ENCODE results near the gene CDC42EP2. TPM values are rescaled to one million over a fixed set of nuclear protein-coding genes. Genes with fewer than 3 reads are reported as not detected.

Gene CDC42EP2
- total and polyA plus RNA-seq, 2 of the 13 experiments (the other 11 are each of a cell fraction or from before 2014, with no cell fraction given): 2.3 to 7.1 TPM

DNA sequence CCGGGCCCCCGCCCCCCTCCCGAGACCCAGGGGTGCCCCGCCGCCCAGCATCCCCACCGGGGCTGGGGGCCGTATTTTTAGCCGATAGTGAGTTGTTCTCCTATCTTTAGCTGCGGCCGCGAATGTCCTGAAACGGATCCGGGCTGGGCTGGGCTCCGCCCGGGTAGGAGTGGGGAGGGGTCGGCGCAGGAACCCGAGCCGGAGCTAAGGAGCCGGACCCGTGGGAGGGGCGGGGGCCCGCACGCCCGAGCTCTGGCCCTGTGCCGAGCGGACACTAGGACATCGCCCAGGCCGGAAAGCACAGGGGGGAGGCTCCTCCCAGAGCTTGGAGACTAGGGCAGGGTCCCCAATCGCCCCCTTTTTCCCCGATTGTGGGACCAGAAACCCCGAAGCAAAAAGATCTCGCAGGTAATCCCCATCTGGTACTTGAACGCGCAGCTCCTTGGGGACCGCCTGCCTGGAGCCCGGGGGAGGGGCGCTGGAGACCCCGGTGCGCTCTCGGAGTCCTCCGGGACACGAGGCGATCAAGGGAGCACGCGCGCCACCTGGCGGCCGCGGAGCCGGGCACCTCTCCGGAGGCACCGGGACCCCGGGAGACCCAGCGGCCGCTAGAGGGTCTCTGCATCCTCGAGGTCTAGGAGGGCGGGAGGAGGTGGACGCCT is 669 bp downstream of the CDC42EP2 start (continued):
- TF ChIP-seq ZBTB4 (CRISPR knock-in tag; IDR thresholded peaks at IDR 0.05; ENCODE audit: borderline replicate concordance) (0 out of 2 replicates have a peak, but pooled peaks have one; percentile 15), AKNA (CRISPR knock-in tag; IDR thresholded peaks at IDR 0.05; ENCODE audit: borderline replicate concordance) (no peak), ZC3H4 (CRISPR knock-in tag; IDR thresholded peaks at IDR 0.05; ENCODE audit: borderline replicate concordance) (no peak), IKZF5 (CRISPR knock-in tag; IDR thresholded peaks at IDR 0.05) (no peak), ZFYVE20 (CRISPR knock-in tag; IDR thresholded peaks at IDR 0.05; ENCODE audit: borderline replicate concordance, low read depth) (no peak), ZKSCAN8 (CRISPR knock-in tag; IDR thresholded peaks at IDR 0.05; ENCODE audit: borderline replicate concordance) (peak; percentile 31; the same call in 1 of the 2 replicates), ATF7-NPFF (CRISPR knock-in tag; IDR thresholded peaks at IDR 0.05; ENCODE audit: low read depth) (no peak)
- TF ChIP-seq, protein P1, sequence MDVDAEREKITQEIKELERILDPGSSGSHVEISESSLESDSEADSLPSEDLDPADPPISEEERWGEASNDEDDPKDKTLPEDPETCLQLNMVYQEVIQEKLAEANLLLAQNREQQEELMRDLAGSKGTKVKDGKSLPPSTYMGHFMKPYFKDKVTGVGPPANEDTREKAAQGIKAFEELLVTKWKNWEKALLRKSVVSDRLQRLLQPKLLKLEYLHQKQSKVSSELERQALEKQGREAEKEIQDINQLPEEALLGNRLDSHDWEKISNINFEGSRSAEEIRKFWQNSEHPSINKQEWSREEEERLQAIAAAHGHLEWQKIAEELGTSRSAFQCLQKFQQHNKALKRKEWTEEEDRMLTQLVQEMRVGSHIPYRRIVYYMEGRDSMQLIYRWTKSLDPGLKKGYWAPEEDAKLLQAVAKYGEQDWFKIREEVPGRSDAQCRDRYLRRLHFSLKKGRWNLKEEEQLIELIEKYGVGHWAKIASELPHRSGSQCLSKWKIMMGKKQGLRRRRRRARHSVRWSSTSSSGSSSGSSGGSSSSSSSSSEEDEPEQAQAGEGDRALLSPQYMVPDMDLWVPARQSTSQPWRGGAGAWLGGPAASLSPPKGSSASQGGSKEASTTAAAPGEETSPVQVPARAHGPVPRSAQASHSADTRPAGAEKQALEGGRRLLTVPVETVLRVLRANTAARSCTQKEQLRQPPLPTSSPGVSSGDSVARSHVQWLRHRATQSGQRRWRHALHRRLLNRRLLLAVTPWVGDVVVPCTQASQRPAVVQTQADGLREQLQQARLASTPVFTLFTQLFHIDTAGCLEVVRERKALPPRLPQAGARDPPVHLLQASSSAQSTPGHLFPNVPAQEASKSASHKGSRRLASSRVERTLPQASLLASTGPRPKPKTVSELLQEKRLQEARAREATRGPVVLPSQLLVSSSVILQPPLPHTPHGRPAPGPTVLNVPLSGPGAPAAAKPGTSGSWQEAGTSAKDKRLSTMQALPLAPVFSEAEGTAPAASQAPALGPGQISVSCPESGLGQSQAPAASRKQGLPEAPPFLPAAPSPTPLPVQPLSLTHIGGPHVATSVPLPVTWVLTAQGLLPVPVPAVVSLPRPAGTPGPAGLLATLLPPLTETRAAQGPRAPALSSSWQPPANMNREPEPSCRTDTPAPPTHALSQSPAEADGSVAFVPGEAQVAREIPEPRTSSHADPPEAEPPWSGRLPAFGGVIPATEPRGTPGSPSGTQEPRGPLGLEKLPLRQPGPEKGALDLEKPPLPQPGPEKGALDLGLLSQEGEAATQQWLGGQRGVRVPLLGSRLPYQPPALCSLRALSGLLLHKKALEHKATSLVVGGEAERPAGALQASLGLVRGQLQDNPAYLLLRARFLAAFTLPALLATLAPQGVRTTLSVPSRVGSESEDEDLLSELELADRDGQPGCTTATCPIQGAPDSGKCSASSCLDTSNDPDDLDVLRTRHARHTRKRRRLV (CRISPR knock-in tag; IDR thresholded peaks at IDR 0.05): no peak
- TF ChIP-seq, protein P2, sequence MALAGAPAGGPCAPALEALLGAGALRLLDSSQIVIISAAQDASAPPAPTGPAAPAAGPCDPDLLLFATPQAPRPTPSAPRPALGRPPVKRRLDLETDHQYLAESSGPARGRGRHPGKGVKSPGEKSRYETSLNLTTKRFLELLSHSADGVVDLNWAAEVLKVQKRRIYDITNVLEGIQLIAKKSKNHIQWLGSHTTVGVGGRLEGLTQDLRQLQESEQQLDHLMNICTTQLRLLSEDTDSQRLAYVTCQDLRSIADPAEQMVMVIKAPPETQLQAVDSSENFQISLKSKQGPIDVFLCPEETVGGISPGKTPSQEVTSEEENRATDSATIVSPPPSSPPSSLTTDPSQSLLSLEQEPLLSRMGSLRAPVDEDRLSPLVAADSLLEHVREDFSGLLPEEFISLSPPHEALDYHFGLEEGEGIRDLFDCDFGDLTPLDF (CRISPR knock-in tag; IDR thresholded peaks at IDR 0.05): no peak
